CD4-positive, alpha-beta T cell treated with Interleukin-15 for 1 hour (primary cell): ENCODE data around the gene MYB.

Experiments
- DNase-seq: peaks from one replicate; pipeline ENCODE4 v3.0.0-alpha.2; 2020

Gene MYB

GRCh38 chr6:135257631-135258405 is 76.7 kb downstream of the MYB start:
- DNase-seq = no peak

- DNase-seq = no peak
Measured at GRCh38 chr6:135258970-135259369, 77.9 kb downstream of the MYB start.

GRCh38 chr6:135260612-135261011 is 79.5 kb downstream of the MYB start:
- DNase-seq = no peak

- no peak for DNase-seq
Measured at GRCh38 chr6:135261872-135262725, 81.0 kb downstream of the MYB start.

GRCh38 chr6:135265278-135265677 is 84.2 kb downstream of the MYB start:
- no peak for DNase-seq

- DNase-seq = no peak
Measured at GRCh38 chr6:135266675-135267074, 85.6 kb downstream of the MYB start.

- no peak for DNase-seq
Measured at GRCh38 chr6:135267085-135267484, 86.0 kb downstream of the MYB start.

- no peak for DNase-seq
Measured at GRCh38 chr6:135268263-135268662, 87.2 kb downstream of the MYB start.

- DNase-seq = no peak
Measured at GRCh38 chr6:135268740-135269139, 87.6 kb downstream of the MYB start.
